ENCODE data around the gene DCTN4. TPM values are rescaled to one million over a fixed set of nuclear protein-coding genes. Genes with fewer than 3 reads are reported as not detected.

DCTN4 gene
- total and polyA plus RNA-seq, 9 donors, result 27.0 to 87.4 (median 69.0) TPM

DNA sequence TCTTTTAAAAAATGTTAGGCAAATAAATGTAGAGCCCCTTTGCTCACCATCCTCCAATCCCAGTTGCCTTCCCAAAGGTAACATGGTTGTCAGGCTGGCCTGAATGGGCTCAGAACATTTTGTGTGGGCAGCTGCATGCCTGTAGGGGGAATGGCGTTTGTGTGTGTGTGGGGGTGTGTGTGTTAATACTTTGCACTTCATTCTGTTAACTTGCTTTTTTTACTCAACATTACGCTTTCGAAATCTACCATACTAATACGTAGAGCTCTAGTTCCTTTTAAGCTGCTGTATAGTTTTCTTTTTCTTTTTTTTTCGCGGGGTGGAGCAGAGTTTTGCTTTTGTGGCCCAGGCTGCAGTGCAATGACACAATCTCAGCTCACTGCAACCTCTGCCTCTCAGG lies 83.7 kb downstream of the DCTN4 start:
- intact Hi-C loops (cut with DNase I), result no loop called here
- Histone ChIP-seq H3K4me3 (no peak overlapping the region), H3K9me3 (no peaks in the 10 kb centered on the region), H3K4me1 (ENCODE audit: insufficient read depth) (peaks cover 12% of the 10 kb centered on the region), H3K27ac (no peak overlapping the region), H3K27me3 (no peaks in the 10 kb centered on the region), H3K36me3 (no peaks in the 10 kb centered on the region)
- 70 to 81% (median 71%) methylated on average over 6 of the region's 6 CpGs for WGBS, 3 donors
- TF ChIP-seq EP300 (IDR thresholded peaks at IDR 0.05) (no peak), POLR2A (IDR thresholded peaks at IDR 0.05) (no peak)
- TF ChIP-seq, protein P1, sequence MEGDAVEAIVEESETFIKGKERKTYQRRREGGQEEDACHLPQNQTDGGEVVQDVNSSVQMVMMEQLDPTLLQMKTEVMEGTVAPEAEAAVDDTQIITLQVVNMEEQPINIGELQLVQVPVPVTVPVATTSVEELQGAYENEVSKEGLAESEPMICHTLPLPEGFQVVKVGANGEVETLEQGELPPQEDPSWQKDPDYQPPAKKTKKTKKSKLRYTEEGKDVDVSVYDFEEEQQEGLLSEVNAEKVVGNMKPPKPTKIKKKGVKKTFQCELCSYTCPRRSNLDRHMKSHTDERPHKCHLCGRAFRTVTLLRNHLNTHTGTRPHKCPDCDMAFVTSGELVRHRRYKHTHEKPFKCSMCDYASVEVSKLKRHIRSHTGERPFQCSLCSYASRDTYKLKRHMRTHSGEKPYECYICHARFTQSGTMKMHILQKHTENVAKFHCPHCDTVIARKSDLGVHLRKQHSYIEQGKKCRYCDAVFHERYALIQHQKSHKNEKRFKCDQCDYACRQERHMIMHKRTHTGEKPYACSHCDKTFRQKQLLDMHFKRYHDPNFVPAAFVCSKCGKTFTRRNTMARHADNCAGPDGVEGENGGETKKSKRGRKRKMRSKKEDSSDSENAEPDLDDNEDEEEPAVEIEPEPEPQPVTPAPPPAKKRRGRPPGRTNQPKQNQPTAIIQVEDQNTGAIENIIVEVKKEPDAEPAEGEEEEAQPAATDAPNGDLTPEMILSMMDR (IDR thresholded peaks at IDR 0.05), result no peak
- no peak for DNase-seq

DNA sequence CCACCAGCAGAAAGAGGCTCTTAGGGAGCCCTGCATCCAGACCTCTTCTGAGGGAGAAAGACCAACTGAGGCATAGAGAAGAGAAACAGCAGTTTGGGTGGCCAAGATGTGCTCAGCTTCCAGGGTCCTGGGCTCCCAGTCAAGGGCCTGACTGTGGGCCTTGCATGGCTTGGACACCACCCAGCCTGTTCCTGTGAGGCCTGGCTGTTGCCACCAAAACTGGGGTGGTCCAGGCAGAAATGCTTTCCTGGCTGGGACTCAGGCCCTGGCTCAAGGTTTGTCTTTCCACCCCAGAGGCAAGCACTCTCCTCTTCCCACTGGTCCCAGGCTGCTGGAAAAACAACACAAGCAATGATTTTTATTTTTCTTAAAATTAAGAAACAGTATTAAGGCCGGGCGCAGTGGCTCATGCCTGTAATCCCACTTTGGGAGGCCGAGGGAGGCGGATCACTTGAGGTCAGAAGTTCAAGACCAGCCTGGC lies 84.4 kb downstream of the DCTN4 start:
- peak in 2 of 5 donors; percentile 47 to 58 for DNase-seq
- TF ChIP-seq, protein P1 (IDR thresholded peaks at IDR 0.05), result no peak
- TF ChIP-seq POLR2A (IDR thresholded peaks at IDR 0.05) (no peak), EP300 (IDR thresholded peaks at IDR 0.05) (no peak)
- Histone ChIP-seq H3K9me3 (no peaks in the 10 kb centered on the region), H3K27ac (peak overlapping the region; percentile 20 to 35), H3K27me3 (no peaks in the 10 kb centered on the region), H3K36me3 (no peaks in the 10 kb centered on the region), H3K4me3 (no peak overlapping the region), H3K4me1 (ENCODE audit: insufficient read depth) (peaks cover 12% of the 10 kb centered on the region)
- 18 to 36% (median 18%) methylated on average over 4 of the region's 4 CpGs for WGBS, 3 donors
- intact Hi-C loops (cut with DNase I), result no loop called here

DNA sequence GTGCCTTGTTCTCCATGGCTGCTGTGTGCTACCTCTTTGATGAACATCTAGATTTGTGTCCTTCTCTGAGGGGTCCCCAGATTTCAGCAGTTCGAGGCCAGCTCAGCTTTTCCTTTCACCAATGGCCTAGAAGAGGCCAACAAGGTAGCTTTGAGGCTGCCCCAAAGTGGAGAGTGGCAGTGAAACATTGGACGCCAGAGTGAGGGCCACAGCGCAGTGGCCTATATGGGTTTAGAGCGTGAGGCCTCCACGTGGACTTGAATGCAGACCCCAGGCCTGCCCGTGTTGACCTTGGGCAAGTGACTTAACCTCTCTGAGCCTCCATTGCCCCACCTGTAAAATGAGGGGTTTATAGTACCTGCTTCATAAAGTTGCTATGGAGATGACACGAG lies 85.9 kb downstream of the DCTN4 start:
- no peak for DNase-seq
- intact Hi-C loops (cut with DNase I), result no loop called here
- Histone ChIP-seq H3K27ac (no peak overlapping the region), H3K4me3 (peak overlapping the region; percentile 44), H3K36me3 (no peaks in the 10 kb centered on the region), H3K9me3 (no peaks in the 10 kb centered on the region), H3K4me1 (ENCODE audit: insufficient read depth) (peaks cover 12% of the 10 kb centered on the region), H3K27me3 (no peaks in the 10 kb centered on the region)
- no peak for TF ChIP-seq POLR2A (IDR thresholded peaks at IDR 0.05)
- TF ChIP-seq, protein P1 (IDR thresholded peaks at IDR 0.05), result no peak
- no peak for TF ChIP-seq EP300 (IDR thresholded peaks at IDR 0.05)
- WGBS, 3 donors, result 72 to 78% (median 76%) methylated on average over 7 of the region's 7 CpGs

DNA sequence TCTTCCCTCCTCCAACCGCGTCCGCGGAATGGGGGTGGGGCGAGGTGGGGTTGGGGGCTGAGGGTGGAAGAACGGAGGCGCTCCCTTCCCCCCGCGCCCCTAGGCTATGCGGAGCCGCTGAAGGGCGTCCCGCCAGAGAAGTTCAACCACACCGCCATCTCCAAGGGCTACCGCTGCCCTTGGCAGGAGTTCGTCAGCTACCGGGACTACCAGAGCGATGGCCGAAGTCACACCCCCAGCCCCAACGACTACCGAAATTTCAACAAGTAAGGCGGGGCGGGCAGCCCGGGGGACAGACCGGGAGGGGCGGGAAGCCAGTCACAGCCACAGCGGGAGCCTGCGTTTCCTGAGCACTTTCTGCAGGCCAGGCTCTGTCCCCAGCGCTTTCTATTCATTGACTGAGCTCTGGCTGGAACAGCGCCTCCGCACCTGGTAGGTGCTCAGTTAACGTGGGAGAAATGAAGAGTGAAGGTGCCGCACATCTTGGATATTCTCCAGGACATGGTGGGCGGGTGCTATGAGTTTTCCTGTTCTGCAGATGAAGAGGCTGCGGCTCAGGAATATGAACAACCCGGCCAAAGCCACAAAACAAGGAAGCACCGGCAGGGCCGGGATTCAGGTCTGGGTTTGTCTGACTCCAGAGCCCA lies 86.5 kb downstream of the DCTN4 start:
- TF ChIP-seq EP300 (IDR thresholded peaks at IDR 0.05) (no peak), POLR2A (IDR thresholded peaks at IDR 0.05) (no peak)
- TF ChIP-seq, protein P1 (IDR thresholded peaks at IDR 0.05), result no peak
- peaks cover 12% of the 10 kb centered on the region for H3K4me1 ChIP-seq (ENCODE audit: insufficient read depth)
- DNase-seq, result peak in 3 of 5 donors; percentile 56 to 62 (median 57)
- WGBS, 3 donors, result 2 to 3% (median 3%) methylated on average over 35 to 38 of the region's 38 CpGs
- no peaks in the 10 kb centered on the region for H3K9me3 ChIP-seq
- H3K27ac ChIP-seq, result no peak overlapping the region
- H3K36me3 ChIP-seq, result no peaks in the 10 kb centered on the region
- H3K27me3 ChIP-seq, result no peaks in the 10 kb centered on the region
- peak overlapping the region; percentile 44 for H3K4me3 ChIP-seq
- intact Hi-C loops (cut with DNase I), result no loop called here
